HCT116 (cell line): ENCODE results near the gene COL23A1. TPM values are rescaled to one million over a fixed set of nuclear protein-coding genes. Genes with fewer than 3 reads are reported as not detected.

Experiments used
- ATAC-seq: fragments of 200-7000 bp; cut with Tn5 transposase; 2 replicates; pipeline ENCODE4 v1.9.1; 2020; ENCODE audit warnings: mild to moderate bottlenecking, moderate library complexity
- BruUV-seq: library from RNA; stranded (reverse); fragments of 400-500 nt; replicated peaks from 2 replicates; lab custom pipeline; 2021; lab: Mats Ljungman, UMichigan
- CTCF ChIA-PET: fragments of 300-600 bp; sonication (Branson Sonifier 250); formaldehyde crosslinking; loops from one replicate; lab custom pipeline; 2021; ENCODE audit warnings: antibody characterized with exemption; lab: Charles Lee
- POLR2A ChIA-PET: fragments of 300-600, 350-600 bp; sonication (Branson Sonifier 250); formaldehyde crosslinking; loops from one replicate; lab custom pipeline; 2021; ENCODE audit warnings: antibody characterized with exemption; lab: Charles Lee
- RAD21 ChIA-PET, 2 experiments: fragments of 300-600 bp; sonication (Branson Sonifier 250); formaldehyde crosslinking; loops; one replicate each; lab custom pipeline; 2023; ENCODE audit warnings: low total read pairs in 2 of 2; ENCODE audit not compliant: uncharacterized antibody in 2 of 2, unreplicated experiment in 2 of 2, low non-redundant PET in 1 of 2; lab: Charles Lee
- DNase-seq: peaks from one replicate; pipeline ENCODE4 v3.0.0-alpha.2; 2010; ENCODE audit warnings: low read depth, low spot score
- H2AFZ ChIP-seq: fragments of 200-600 bp; shearing (Covaris generic), sonication (generic); 2 replicates; pipeline ENCODE4 v1.6.1; 2017; ENCODE audit warnings: low read depth, mixed run types, mixed read lengths, antibody characterized with exemption, low read length; ENCODE audit not compliant: poor library complexity, severe bottlenecking
- H3K27ac ChIP-seq: 2 replicates; pipeline ENCODE4 v1.5.1; 2012; ENCODE audit warnings: low read depth, low read length
- H3K27me3 ChIP-seq: fragments of 200-600 bp; sonication (generic); 2 replicates; pipeline ENCODE4 v1.6.1; 2016; ENCODE audit warnings: mixed run types, low read length, mixed read lengths; ENCODE audit not compliant: insufficient read depth
- H3K36me3 ChIP-seq, 2 experiments: fragments of 200-500 bp in 1 of 2; fragments of 200-600 bp in 1 of 2; sonication (Bioruptor generic) in 1 of 2; sonication (generic) in 1 of 2; 2 replicates each; pipeline versions ENCODE4 v1.5.1 to v1.6.1; 2014 to 2016; ENCODE audit warnings: low read length in 2 of 2, inconsistent platforms in 1 of 2, mixed read lengths in 1 of 2, mixed run types in 1 of 2; ENCODE audit not compliant: insufficient read depth in 2 of 2, control insufficient read depth in 1 of 2
- H3K4me1 ChIP-seq, 2 experiments: fragments of 200-600 bp in 1 of 2; sonication (generic) in 1 of 2; 2 replicates each; pipeline versions ENCODE4 v1.5.1 to v1.6.1; 2012 to 2017; ENCODE audit warnings: low read length in 2 of 2, inconsistent platforms in 1 of 2, mild to moderate bottlenecking in 1 of 2, mixed read lengths in 1 of 2, mixed run types in 1 of 2, moderate library complexity in 1 of 2; ENCODE audit not compliant: insufficient read depth in 2 of 2, control insufficient read depth in 1 of 2
- H3K4me2 ChIP-seq: fragments of 200-600 bp; sonication (generic); 2 replicates; pipeline ENCODE4 v1.6.1; 2017; ENCODE audit warnings: mixed run types, low read length, mixed read lengths
- H3K4me3 ChIP-seq, 2 experiments: fragments of 200-600 bp in 1 of 2; sonication (generic) in 1 of 2; replicated peaks in 1 of 2; 2 replicates each; pipeline ENCODE4 v1.5.1; 2011 to 2016; ENCODE audit warnings: low read length in 2 of 2, control low read depth in 1 of 2, low read depth in 1 of 2, mild to moderate bottlenecking in 1 of 2, mixed read lengths in 1 of 2, mixed run types in 1 of 2
- H3K79me2 ChIP-seq: fragments of 200-600 bp; sonication (generic); 2 replicates; pipeline ENCODE4 v1.6.1; 2017; ENCODE audit warnings: mild to moderate bottlenecking, mixed run types, low read length, moderate library complexity, mixed read lengths; ENCODE audit not compliant: insufficient read depth
- H3K9ac ChIP-seq: fragments of 200-600 bp; sonication (generic); 2 replicates; pipeline ENCODE4 v1.6.1; 2016; ENCODE audit warnings: low read length, mixed read lengths
- H3K9me2 ChIP-seq: fragments of 200-600 bp; sonication (generic), shearing (Covaris generic); 2 replicates; pipeline ENCODE4 v1.6.1; 2017; ENCODE audit warnings: mixed run types, mild to moderate bottlenecking, moderate library complexity; ENCODE audit not compliant: insufficient read depth
- H3K9me3 ChIP-seq, 2 experiments: fragments of 200-500 bp in 1 of 2; fragments of 200-600 bp in 1 of 2; sonication (Bioruptor generic) in 1 of 2; sonication (generic) in 1 of 2; 2 replicates each; pipeline ENCODE4 v1.6.1; 2014 to 2017; ENCODE audit warnings: low read length in 2 of 2, mixed read lengths in 2 of 2, inconsistent platforms in 1 of 2, low read depth in 1 of 2, mild to moderate bottlenecking in 1 of 2, mixed run types in 1 of 2, moderate library complexity in 1 of 2; ENCODE audit not compliant: control insufficient read depth in 1 of 2, insufficient read depth in 1 of 2
- H4K20me1 ChIP-seq: fragments of 200-600 bp; sonication (generic), shearing (Covaris generic); 2 replicates; pipeline ENCODE4 v1.6.1; 2017; ENCODE audit warnings: mixed run types, mild to moderate bottlenecking, moderate library complexity; ENCODE audit not compliant: insufficient read depth
- CBX3 ChIP-seq: IDR thresholded peaks from 2 replicates; pipeline ENCODE4 v1.6.1; 2012; ENCODE audit warnings: low read depth
- ELF1 ChIP-seq: IDR thresholded peaks from 2 replicates; pipeline ENCODE4 v1.6.1; 2012; ENCODE audit warnings: low read depth, borderline replicate concordance
- EZH2 ChIP-seq: fragments of 200-600 bp; sonication (generic); IDR thresholded peaks from 2 replicates; pipeline ENCODE4 v1.6.1; 2017; ENCODE audit warnings: antibody characterized with exemption, mixed run types
- EZH2phosphoT487 ChIP-seq: fragments of 200-600 bp; IDR thresholded peaks from 2 replicates; pipeline ENCODE4 v1.6.1; 2018; ENCODE audit warnings: antibody characterized with exemption, borderline replicate concordance
- FOSL1 ChIP-seq: IDR thresholded peaks from 2 replicates; pipeline ENCODE4 v1.6.1; 2012; ENCODE audit warnings: low read depth
- JUND ChIP-seq: IDR thresholded peaks from 2 replicates; pipeline ENCODE4 v1.6.1; 2012
- POLR2A ChIP-seq: IDR thresholded peaks from 2 replicates; pipeline ENCODE4 v1.7.0; 2011; ENCODE audit warnings: borderline replicate concordance; ENCODE audit not compliant: insufficient read depth, insufficient read length; ENCODE audit errors: extremely low read depth
- POLR2AphosphoS5 ChIP-seq: IDR thresholded peaks from 2 replicates; pipeline ENCODE4 v1.6.1; 2011; ENCODE audit warnings: mild to moderate bottlenecking, low read depth, low read length, moderate library complexity
- RAD21 ChIP-seq: IDR thresholded peaks from 2 replicates; pipeline ENCODE4 v1.6.1; 2012; ENCODE audit warnings: low read depth, mild to moderate bottlenecking
- SIN3A ChIP-seq: IDR thresholded peaks from 2 replicates; pipeline ENCODE4 v1.6.1; 2012; ENCODE audit warnings: low read depth
- SRF ChIP-seq: IDR thresholded peaks from 2 replicates; pipeline ENCODE4 v1.6.1; 2012; ENCODE audit warnings: low read depth
- TCF7L2 ChIP-seq: IDR thresholded peaks from 2 replicates; pipeline ENCODE4 v1.7.0; 2011; ENCODE audit warnings: borderline replicate concordance, inconsistent platforms; ENCODE audit not compliant: insufficient read depth, insufficient read length; ENCODE audit errors: extremely low read depth
- ZFX ChIP-seq: fragments of 450-650 bp; IDR thresholded peaks from 2 replicates; pipeline ENCODE4 v1.6.1; 2017
- ZNF274 ChIP-seq: fragments of 200-500 bp; sonication (Bioruptor generic); IDR thresholded peaks from 2 replicates; pipeline ENCODE4 v1.6.1; 2014; ENCODE audit warnings: mild to moderate bottlenecking, low read depth, low read length, inconsistent platforms
- intact Hi-C: fragments of 100-400 bp; cut with micrococcal nuclease; formaldehyde crosslinking; loops from 2 replicates; pipeline ENCODE4 v1.10.0; 2022
- total RNA-seq: library from RNA; stranded (reverse); gene quantifications from one replicate; pipeline ENCODE4 v1.2.1, GENCODE V29; 2021; ENCODE audit not compliant: unreplicated experiment
- TF ChIP-seq, protein P1 (sequence below), 3 experiments: fragments of 200-600 bp in 1 of 3; sonication (generic) in 1 of 3; IDR thresholded peaks in 2 of 3; conservative IDR thresholded peaks in 1 of 3; 2 replicates each; pipeline ENCODE4 v1.5.1; 2012 to 2017; ENCODE audit warnings: low read depth in 2 of 3, low read length in 2 of 3, antibody characterized with exemption in 1 of 3, borderline replicate concordance in 1 of 3, control low read depth in 1 of 3, mild to moderate bottlenecking in 1 of 3, mixed read lengths in 1 of 3, mixed run types in 1 of 3, moderate library complexity in 1 of 3; ENCODE audit not compliant: insufficient read depth in 1 of 3
- TF ChIP-seq, protein P2 (sequence below): IDR thresholded peaks from 2 replicates; pipeline ENCODE4 v1.6.1; 2012
- TF ChIP-seq, protein P3 (sequence below): IDR thresholded peaks from 2 replicates; pipeline ENCODE4 v1.6.1; 2012; ENCODE audit warnings: low read depth
- TF ChIP-seq, protein P4 (sequence below): IDR thresholded peaks from 2 replicates; pipeline ENCODE4 v1.6.1; 2012
- TF ChIP-seq, protein P5 (sequence below): IDR thresholded peaks from 2 replicates; pipeline ENCODE4 v1.6.1; 2011; ENCODE audit warnings: mild to moderate bottlenecking, low read length, moderate library complexity; ENCODE audit not compliant: insufficient replicate concordance; ENCODE audit errors: extremely low read depth

Gene COL23A1
- total RNA-seq, 1 experiment from 2014 or later, result not detected

DNA sequence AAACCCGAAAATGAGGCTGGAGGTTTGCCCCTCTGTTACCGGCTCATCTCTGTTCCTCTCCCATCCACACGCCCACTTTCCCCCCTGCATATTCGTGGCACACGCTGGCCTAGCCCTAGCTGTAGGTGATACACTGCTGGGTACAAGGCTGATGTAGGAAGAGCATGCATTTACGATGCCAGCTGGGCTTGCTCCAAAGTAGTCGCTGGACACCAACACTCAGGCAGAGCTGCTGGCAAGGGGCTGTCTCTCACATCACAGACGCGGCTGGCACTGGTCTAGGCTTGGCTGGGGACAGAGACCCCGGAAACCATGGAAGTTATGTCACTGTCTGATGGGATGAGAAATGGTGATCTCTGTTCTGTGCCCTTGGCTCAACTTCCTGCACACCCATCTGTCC, 347.8 kb downstream of the COL23A1 start:
- H3K36me3 ChIP-seq, result no peaks in the 10 kb centered on the region
- no peaks in the 10 kb centered on the region for H3K9me3 ChIP-seq
- ChIA-PET RAD21 (no interaction called here), POLR2A (no interaction called here), CTCF (no interaction called here)
- intact Hi-C loops, result no loop called here
- ATAC-seq, result no peak
- BruUV-seq, result no TSS peak
- H3K27me3 ChIP-seq, result no peaks in the 10 kb centered on the region
- H3K9ac ChIP-seq, result no peak overlapping the region
- no peaks in the 10 kb centered on the region for H3K79me2 ChIP-seq
- no peak overlapping the region for H2AFZ ChIP-seq
- no peak overlapping the region for H3K27ac ChIP-seq
- no peak for DNase-seq
- TF ChIP-seq POLR2AphosphoS5 (no peak), SIN3A (no peak), EZH2 (no peak), ZNF274 (no peak), TCF7L2 (no peak), ZFX (no peak), FOSL1 (no peak), JUND (no peak), EZH2phosphoT487 (no peak), SRF (no peak), RAD21 (no peak), CBX3 (no peak), POLR2A (no peak), ELF1 (no peak)
- TF ChIP-seq, protein P1, sequence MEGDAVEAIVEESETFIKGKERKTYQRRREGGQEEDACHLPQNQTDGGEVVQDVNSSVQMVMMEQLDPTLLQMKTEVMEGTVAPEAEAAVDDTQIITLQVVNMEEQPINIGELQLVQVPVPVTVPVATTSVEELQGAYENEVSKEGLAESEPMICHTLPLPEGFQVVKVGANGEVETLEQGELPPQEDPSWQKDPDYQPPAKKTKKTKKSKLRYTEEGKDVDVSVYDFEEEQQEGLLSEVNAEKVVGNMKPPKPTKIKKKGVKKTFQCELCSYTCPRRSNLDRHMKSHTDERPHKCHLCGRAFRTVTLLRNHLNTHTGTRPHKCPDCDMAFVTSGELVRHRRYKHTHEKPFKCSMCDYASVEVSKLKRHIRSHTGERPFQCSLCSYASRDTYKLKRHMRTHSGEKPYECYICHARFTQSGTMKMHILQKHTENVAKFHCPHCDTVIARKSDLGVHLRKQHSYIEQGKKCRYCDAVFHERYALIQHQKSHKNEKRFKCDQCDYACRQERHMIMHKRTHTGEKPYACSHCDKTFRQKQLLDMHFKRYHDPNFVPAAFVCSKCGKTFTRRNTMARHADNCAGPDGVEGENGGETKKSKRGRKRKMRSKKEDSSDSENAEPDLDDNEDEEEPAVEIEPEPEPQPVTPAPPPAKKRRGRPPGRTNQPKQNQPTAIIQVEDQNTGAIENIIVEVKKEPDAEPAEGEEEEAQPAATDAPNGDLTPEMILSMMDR (IDR thresholded peaks at IDR 0.05 in 2 of 3, conservative IDR thresholded peaks at IDR 0.05 in 1 of 3; ENCODE audit: borderline replicate concordance in 1 of 3, insufficient read depth in 1 of 3, low read depth in 2 of 3, low read length in 2 of 3), result no peak
- TF ChIP-seq, protein P2, sequence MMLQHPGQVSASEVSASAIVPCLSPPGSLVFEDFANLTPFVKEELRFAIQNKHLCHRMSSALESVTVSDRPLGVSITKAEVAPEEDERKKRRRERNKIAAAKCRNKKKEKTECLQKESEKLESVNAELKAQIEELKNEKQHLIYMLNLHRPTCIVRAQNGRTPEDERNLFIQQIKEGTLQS, result no peak
- TF ChIP-seq, protein P3, sequence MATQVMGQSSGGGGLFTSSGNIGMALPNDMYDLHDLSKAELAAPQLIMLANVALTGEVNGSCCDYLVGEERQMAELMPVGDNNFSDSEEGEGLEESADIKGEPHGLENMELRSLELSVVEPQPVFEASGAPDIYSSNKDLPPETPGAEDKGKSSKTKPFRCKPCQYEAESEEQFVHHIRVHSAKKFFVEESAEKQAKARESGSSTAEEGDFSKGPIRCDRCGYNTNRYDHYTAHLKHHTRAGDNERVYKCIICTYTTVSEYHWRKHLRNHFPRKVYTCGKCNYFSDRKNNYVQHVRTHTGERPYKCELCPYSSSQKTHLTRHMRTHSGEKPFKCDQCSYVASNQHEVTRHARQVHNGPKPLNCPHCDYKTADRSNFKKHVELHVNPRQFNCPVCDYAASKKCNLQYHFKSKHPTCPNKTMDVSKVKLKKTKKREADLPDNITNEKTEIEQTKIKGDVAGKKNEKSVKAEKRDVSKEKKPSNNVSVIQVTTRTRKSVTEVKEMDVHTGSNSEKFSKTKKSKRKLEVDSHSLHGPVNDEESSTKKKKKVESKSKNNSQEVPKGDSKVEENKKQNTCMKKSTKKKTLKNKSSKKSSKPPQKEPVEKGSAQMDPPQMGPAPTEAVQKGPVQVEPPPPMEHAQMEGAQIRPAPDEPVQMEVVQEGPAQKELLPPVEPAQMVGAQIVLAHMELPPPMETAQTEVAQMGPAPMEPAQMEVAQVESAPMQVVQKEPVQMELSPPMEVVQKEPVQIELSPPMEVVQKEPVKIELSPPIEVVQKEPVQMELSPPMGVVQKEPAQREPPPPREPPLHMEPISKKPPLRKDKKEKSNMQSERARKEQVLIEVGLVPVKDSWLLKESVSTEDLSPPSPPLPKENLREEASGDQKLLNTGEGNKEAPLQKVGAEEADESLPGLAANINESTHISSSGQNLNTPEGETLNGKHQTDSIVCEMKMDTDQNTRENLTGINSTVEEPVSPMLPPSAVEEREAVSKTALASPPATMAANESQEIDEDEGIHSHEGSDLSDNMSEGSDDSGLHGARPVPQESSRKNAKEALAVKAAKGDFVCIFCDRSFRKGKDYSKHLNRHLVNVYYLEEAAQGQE, result no peak
- TF ChIP-seq, protein P4, sequence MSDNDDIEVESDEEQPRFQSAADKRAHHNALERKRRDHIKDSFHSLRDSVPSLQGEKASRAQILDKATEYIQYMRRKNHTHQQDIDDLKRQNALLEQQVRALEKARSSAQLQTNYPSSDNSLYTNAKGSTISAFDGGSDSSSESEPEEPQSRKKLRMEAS, result no peak
- TF ChIP-seq, protein P5, sequence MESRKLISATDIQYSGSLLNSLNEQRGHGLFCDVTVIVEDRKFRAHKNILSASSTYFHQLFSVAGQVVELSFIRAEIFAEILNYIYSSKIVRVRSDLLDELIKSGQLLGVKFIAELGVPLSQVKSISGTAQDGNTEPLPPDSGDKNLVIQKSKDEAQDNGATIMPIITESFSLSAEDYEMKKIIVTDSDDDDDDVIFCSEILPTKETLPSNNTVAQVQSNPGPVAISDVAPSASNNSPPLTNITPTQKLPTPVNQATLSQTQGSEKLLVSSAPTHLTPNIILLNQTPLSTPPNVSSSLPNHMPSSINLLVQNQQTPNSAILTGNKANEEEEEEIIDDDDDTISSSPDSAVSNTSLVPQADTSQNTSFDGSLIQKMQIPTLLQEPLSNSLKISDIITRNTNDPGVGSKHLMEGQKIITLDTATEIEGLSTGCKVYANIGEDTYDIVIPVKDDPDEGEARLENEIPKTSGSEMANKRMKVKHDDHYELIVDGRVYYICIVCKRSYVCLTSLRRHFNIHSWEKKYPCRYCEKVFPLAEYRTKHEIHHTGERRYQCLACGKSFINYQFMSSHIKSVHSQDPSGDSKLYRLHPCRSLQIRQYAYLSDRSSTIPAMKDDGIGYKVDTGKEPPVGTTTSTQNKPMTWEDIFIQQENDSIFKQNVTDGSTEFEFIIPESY, result no peak
- TF ChIP-seq, all 23 proteins: peak for 0
- H4K20me1 ChIP-seq, result no peaks in the 10 kb centered on the region
- no peak overlapping the region for H3K4me3 ChIP-seq
- H3K4me1 ChIP-seq, result no peaks in the 10 kb centered on the region
- no peak overlapping the region for H3K4me2 ChIP-seq
- H3K9me2 ChIP-seq, result no peaks in the 10 kb centered on the region
